GM18519 (cell line): ENCODE measurements around the gene EFEMP2.
A peak's percentile ranks its signal among the peaks of the same experiment; 100 is the strongest.

ENCODE experiments used
- ATAC-seq: cut with Tn5 transposase; IDR thresholded peaks from one replicate; pipeline ENCODE4 v1.9.1; 2021; ENCODE audit warnings: mild to moderate bottlenecking, moderate library complexity; ENCODE audit not compliant: unreplicated experiment, low FRiP score

The EFEMP2 gene

DNA sequence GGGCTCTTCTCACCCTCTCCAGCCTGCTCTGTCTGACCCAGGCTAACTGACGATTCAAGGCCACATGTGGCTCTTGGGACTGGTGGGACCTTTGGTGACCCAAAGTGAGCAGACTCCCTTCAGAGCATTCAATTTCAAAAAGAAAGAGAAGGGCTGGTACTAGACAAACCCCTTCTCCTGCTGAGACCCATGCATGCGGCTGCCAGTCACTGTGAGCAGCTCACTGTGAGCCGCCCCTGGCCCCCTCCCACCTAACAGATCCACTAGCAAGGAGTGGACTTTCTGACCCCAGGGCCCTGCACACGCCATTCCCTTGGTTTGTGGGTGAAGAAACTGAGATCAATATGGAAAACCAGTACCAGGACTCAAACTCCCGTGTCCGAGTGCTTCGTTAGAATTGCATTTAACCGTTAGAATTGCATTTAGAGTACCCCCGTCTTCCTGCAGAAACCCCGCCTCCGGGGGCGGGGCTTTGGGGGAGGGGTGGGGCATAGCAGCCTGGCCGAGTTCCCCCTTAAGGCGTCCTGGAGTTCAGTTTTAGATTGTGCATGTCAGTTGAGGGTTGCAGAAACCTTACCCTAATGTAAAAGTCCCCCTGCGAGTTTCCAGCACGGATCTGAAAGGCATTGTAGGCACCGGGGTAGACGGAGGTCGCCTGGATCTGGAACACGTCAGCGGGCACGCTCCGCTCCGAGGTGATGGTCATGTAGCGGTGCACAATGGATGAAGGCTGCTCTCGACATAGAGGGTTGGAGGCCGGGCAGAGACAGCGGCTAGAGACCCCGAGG lies 5.1 kb downstream of the EFEMP2 start:
- ATAC-seq, result no peak

DNA sequence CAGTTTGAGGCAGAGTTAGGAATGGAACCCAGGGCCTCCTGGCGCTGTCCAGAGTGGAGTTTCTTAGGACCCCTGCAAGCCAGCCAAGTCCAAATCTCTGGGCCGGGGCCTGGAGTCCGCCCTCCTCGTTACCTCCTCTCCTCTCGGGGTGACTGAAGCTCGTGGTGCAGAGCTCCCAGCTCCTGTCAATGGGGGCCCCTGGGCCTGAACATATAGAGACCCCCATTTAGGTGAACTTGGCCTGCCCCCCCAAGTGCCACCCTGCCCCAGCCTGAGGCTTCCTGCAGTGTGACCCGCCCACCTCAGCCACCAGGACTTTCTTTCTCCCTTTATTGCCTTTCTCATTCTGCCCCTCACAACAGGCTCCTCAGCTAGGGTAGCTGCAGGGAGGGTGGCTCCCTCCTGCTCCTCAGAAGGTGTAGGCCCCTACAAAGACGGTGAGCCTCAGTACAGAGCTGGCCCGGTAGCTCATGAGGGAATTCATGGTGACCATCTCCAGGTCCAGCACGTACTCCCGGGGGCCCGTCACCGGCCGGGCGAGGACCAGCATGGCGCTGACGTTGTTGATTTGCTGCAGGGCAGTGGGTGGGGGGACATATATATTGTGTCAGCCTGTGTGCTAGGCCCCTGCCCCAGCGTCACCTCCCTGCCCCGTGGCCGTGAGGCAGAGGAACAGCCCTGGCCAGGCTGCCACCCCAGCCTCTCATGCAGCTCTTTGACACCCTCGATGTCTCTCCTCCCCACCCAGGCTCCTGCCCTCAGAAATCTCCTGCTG lies 5.9 kb downstream of the EFEMP2 start:
- no peak for ATAC-seq

DNA sequence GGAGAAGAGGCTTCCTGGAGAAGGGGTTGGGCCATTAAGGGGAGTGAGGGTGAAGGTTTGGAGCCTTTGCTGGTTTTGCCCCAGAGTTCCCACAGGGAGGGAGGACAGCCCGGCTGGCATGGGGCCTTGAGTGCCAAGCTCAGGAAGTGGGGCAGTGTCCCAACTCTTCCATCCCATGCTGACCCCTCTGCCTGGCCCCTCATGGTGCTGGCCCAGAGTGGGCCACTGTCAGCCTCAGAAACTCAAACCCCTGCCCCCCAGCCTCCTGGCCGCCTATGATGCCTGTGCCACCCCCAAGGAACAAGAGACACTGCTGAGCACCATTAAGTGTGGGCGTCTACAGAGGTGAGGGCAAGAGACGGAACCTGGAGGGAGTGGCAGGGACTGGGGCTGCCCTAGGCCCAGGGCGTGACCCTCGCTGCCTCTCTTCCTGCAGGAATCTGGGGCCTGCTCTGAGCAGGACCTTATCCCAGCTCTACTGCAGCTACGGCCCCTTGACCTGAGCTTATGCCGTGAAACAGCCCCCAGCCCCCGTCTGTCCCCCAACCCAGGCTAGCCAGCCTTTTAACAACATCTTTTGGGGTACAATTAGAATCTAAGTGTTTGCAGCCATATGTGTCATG lies 6.9 kb downstream of the EFEMP2 start:
- no peak for ATAC-seq

DNA sequence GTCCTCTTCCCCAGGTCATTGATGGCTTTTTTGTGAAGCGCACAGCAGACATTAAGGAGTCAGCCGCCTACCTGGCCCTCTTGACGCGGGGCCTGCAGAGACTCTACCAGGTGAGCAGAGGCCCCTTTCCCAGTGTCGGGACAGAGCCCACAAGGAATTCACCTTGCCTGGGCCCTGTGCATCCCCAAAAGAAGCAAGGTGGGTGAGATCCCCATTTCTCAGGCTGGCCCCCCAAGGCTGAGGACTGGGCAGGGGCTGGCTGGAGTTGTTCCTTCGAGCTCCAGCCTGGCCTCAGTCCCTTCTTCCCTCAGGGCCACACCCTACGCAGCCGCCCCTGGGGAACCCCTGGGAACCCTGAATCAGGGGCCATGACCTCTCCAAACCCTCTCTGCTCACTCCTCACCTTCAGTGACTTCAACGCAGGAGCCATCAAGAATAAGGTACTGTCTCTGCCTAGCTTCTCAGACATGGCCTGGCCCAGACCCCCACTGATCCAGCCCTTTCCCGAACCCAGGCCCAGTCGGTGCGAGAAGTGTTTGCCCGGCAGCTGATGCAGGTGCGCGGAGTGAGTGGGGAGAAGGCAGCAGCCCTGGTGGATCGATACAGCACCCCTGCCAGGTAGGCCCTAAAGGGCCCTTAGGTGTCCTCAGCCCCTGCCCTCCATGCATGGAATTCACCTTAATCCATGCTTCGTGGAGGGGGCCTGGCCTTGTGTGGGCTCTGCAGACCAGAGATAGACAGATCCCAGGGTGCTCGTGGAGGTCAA lies 7.7 kb downstream of the EFEMP2 start:
- ATAC-seq, result no peak

DNA sequence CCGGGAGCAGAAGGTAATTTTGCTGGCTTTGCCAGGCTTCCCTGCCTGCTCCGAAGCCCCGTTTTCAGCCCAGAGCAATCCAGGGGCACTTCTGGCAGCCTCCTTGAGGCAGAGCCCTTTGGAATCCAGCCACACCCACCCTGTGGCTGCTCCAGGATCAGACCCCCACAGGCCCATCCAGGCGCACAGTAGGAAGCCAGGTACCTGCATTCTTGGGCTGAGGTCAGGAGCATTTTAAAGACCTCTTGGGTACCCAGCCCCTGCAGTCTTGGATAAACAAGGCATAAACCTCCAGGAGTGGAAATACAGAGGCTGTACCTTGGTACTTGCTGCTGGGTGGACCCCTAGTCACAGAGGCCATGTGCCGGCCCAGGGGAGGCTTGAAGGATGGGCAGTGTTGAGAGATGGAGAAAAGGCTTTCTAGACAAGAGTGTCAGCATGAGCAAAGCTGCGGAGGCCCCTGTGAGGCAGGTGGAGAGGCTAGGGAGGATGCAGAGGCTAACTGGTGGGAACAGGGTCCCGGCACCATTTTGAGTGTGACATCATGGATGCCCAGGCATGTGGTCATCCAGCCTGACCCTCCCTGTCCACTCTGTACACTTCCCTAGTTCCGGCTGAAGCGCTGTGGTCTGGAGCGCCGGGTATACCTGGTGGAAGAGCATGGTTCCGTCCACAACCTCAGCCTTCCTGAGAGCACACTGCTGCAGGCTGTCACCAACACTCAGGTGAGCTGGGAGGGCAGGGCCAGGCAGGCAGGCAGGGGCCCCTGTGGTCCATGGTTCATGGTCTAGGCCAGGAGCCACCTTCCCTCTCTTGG lies 8.5 kb downstream of the EFEMP2 start:
- no peak for ATAC-seq

DNA sequence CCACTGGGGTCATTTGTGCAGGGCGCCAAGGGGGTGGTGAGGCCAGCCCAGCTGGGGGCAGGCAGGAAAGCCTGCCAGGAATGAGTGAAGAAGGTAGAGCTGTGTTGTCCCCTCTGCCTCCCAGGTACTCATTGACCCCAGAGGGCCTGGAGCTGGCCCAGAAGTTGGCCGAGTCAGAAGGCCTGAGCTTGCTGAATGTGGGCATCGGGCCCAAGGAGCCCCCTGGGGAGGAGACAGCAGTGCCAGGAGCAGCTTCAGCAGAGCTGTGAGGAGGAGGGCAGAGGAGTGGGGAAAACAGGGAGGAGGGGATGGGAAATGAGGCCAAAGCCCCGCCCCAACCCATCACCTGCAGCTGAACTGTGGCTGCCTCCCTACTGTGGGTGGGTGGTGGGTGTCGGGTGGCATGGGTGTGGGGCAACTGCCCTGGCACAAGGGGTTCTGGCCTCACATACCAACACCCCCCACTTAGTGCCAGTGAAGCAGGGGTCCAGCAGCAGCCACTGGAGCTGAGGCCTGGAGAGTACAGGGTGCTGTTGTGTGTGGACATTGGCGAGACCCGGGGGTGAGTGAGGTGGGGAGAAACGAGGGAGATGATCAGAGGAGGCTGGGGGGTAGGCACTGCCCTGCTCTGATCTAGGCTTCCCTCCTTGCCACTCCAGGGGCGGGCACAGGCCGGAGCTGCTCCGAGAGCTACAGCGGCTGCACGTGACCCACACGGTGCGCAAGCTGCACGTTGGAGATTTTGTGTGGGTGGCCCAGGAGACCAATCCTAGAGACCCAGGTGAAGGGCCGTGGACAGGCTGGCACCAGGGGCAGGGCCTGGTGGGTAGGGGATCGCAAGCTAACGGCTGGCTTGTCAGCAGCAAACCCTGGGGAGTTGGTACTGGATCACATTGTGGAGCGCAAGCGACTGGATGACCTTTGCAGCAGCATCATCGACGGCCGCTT lies 9.4 kb downstream of the EFEMP2 start:
- ATAC-seq, result no peak

DNA sequence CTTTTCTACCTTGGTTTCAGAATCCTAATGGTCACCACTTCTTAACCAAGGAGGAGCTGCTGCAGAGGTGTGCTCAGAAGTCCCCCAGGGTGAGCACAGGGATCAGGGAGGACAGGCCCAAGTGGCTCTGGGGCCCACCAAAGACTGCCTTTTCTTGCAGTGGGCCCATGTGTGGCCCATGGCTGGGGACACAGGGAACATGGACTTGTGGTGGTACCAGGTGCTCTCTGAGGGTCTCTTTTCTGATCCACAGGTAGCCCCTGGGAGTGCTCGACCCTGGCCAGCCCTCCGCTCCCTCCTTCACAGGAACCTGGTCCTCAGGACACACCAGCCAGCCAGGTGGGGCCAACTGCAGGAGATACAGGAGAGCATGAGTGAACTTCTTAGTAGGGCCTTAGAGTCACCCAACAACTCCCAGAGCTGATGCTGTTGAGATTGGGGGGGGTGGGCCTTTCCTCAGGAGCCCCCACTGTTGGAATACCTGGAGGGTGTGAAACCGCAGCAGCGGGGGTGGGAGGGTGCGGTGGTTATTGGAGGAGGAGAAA lies 10.3 kb downstream of the EFEMP2 start:
- no peak for ATAC-seq

DNA sequence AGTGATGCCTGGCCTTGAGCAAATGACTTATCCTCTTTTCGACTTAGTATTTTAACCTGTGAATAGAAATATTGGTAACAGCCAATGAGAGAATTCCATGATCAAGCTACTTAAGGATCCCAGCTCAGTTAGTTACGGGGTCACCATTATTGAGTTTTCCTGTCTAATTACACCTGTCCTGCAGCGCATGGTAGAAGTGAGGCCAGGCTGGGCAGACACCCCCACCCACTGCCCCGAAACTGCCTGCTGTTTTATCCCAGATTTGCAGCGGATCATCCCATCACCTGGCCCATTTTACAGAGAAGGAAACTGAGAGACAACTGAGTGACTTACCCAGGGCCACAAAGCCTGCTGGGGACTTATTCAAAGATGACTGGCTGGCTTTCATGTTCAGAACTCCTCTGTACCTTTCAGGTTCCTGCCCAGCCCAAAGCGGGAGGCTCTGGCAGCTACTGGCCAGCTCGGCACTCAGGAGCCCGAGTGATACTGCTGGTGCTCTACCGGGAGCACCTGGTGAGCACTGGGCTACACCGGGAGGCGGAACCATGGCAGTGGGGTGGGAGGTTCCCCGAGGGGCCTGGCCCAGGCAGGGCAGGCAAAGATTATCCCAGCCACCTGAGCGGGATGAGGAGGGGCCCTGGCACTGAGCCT lies 10.9 kb downstream of the EFEMP2 start:
- no peak for ATAC-seq

DNA sequence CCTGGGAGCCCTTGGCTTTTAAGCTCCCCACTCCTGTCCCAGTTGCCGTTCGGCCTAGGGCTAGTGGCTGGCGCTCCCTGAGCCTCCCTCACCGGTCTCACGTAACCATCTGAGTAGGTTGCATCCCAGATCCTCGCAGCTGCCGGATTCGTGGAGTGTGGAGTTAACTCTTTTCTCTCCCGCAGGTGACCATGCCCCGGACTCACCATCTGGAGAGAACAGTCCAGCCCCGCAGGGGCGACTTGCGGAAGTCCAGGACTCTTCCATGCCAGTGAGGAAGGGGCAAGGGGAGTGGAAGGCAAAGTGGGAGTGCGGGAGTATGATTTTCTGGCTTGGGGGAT lies 11.5 kb downstream of the EFEMP2 start:
- ATAC-seq, result no peak

DNA sequence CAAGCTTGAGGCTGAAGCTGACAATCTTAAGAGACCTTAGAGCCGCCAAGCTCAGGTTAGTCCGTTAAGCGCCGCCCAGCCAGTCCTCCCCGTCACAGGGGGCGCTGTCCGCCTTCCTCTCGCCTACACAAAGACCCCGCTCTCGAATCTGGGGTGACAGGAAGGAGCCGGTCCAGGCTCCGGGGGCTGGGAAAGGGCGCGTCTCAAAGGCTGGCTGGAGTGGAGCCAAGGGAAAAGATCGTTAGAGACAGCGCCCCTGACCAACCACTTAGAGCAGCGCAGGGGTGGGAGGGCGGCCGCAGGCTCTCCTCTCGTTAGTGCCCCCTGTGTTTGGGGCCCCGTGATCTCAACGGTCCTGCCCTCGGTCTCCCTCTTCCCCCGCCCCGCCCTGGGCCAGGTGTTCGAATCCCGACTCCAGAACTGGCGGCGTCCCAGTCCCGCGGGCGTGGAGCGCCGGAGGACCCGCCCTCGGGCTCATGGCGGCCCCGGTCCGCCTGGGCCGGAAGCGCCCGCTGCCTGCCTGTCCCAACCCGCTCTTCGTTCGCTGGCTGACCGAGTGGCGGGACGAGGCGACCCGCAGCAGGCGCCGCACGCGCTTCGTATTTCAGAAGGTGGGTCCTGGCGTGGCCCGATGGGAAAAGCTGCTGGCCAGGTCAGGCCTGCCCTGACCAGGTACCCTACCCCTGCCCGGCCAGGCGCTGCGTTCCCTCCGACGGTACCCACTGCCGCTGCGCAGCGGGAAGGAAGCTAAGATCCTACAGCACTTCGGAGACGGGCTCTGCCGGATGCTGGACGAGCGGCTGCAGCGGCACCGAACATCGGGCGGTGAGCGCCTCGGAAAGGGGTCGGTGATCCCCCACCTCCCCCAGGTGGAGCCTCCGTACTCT lies 12.1 kb downstream of the EFEMP2 start, which contains the start of gene MUS81:
TSS of gene MUS81 (plus strand) at position 156 of the 887 bp plus-strand sequence. CDS start at position 477, 321 bp downstream.
- no peak for ATAC-seq

DNA sequence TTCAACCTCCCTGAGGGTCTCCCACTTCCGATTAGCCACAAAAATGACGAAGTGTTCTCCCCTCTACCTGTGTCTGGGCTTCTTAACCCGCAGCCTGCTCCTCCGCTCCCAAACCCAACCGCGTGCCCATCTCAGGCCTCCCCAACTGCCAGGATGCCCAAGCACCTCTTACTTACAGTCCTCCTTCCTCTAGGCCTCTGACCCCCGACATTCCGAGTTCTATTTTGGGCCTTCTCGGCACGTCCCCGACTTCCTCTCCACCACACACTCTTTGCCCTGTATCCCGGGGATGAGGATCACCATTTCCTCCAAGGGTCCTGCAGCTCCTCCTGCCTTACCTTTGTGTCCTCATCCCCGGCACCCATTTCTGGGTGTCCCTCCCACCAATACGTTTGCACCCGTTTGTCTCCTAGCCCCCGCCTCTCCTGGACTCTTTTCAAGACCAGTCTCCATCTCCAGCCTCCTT lies 12.8 kb downstream of the EFEMP2 start:
- no peak for ATAC-seq

DNA sequence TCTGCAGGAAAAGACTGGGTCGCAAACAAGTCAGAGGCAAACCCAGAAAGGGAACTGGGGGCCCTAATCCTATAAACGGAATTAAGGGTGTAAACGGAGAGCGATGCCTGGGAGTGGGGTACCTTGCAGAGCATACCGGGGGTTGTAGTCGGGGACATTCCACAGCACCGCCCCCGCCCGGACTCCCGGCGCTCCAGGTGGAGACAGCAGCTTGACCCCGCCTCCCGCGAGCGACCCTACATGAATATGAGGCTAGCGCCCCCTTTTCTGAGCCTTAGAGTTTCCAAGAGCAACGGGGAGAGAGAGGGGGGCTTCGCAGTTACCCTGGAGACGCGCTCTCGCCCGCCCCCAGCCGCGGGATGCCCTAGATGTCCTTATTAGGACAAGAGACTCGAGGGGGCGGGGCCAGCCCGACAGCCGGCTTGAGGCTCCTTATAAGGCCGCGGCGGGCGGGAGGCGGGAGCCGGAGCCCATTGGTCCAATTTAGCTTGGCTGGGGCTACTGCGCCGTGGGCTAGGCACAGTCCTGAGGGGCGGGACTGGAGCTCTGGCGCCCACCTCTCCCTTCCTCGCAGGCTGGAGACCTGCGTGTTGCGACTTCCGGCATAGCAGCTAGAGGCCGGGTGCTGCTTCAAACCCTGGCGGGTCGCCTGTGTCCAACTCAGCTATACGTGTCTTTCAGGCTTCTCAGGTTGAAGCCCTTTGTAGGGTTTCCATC lies 13.3 kb downstream of the EFEMP2 start:
- ATAC-seq, result peak; percentile 44

DNA sequence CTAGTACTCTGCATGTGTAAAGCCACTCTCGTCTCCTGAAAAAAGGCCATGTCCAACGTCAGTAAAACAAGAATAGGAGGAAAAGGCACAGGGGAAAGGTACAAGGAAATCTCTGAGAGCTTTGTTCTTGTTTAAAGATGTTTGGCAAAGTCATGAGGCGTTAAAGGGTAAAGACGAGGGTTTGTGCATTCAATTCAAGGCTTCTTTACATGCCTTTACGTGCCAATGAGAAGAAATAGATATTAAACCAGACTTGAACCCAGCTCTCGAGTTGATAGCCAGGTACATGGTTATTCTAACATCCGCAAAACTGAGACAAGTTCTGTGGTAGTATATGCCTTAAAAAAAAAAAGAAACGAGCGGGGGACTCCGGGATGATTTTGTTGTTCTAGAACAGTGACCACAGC lies 13.9 kb downstream of the EFEMP2 start:
- ATAC-seq, result no peak

DNA sequence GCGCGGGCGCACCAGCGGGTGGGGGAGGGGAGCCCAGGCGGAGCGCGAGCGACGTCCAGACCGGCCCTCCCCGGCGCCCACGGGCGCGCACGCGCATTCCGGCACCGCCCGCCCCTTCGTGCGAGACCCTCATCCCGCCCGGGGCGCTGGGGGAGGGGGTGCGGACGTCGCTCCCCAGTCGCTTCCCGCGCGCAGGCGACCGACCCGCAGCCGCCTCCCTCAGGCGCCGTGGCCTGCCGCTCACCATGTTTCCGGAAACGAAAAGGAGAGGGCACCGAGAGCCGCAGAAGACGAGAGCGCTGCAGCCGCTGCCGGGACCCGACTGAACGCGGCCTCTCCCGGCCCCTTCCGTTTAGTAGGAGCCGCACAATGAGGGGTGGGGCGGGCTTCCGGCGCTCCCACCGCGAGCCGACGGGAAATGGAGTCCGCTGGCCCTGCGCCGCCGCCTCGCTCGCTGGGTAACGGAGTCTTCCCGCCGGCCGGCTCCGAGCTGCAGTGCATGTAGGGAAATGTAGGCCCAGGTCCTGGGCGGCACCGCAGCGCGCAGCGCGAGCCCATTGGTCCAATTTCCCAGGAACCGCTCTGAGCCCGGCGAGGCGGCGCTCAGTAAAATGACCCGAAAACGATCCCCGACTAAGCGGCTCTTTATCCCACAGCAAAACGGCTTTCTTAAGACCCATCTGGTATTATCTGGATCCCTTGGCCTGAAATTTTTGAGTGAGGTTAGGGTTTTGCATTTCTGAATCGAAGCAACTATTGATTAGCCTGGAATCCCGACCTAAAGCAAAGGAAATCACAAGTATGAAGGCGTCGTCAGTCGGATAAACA lies 14.5 kb downstream of the EFEMP2 start, which contains the start of gene CFL1:
TSS of gene CFL1 (minus strand) at position 328 of the 828 bp plus-strand sequence. CDS start at position 247, 81 bp downstream.
- ATAC-seq, result peak; percentile 36

DNA sequence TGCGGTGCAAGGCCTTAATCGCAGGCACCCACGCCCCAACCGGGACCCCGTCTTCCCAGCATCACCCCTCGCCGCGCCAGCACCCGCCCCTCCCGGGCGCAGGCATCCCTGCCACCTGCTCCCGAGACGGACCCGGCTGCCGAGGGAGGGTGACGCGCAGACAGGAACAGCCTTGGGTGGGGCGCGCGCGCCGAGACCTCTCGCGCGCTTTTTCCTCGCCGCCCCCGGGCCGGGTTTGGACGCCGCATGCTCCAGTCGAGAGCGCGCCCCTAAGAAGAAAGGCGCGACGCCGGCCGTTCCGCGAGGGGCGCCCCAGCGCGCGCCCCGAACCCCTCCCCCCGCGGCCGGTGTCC lies 15.1 kb downstream of the EFEMP2 start:
- no peak for ATAC-seq
